ENCODE results near the gene TYROBP. TPM values are rescaled to one million over a fixed set of nuclear protein-coding genes. Genes with fewer than 3 reads are reported as not detected.
A peak's percentile ranks its signal among the peaks of the same experiment; 100 is the strongest.

Gene TYROBP
- polyA plus RNA-seq, 1 experiment = not detected

- POLR2A ChIA-PET = no interaction called here
- no peak overlapping the region for H3K4me3 ChIP-seq (ENCODE audit: low read depth, low read length)
- no peaks in the 10 kb centered on the region for H3K27me3 ChIP-seq (ENCODE audit: control insufficient read depth, insufficient read depth, low read length)
- TF ChIP-seq CTCF (IDR thresholded peaks at IDR 0.05; ENCODE audit: low read depth, low read length) = peak; percentile 66
- CTCF ChIA-PET = interaction anchor here (0.8 to 4.1 kb wide), 9 partner anchors 9 to 132 kb away, joined by 3 to 66 read pairs (median 4); partner anchors contain the start of gene ALKBH6
- DNase-seq (ENCODE audit: low read depth, low spot score) = peak; percentile 61
- H3K27ac ChIP-seq (ENCODE audit: low read depth, low read length) = no peak overlapping the region
- no peaks in the 10 kb centered on the region for H3K9me3 ChIP-seq (ENCODE audit: control insufficient read depth, insufficient read depth, low read length)
Observed at GRCh38 chr19:35882114-35882832, 25.8 kb downstream of the TYROBP start.

DNA sequence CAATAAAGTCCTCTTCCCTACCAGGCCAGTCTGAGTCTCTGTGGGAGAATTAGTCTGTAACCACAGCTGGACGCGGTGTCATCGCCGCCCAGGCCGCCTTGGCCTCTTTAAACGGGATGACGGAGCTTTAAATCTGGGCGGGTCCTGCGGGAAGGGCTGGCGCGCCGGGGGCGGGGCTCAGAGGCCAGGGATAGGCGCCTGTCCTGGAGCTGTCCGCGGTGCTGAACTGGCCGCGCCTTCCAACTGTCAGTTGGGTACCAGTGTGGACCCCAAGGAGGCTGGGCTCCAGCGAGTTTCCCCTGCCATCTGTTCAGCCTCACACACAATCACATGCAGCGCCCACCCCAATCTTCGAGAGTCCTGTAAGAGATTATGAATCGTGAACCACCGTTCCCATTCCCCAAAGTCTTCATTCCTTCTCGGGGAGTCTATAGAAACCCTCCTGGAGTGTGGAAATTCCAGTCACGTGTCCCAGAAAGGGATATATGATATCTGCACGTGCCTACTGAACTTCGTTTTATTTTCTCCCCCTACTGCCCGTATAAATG lies 28.3 kb downstream of the TYROBP start:
- no peak overlapping the region for H3K4me3 ChIP-seq (ENCODE audit: low read depth, low read length)
- TF ChIP-seq CTCF (IDR thresholded peaks at IDR 0.05; ENCODE audit: low read depth, low read length) = no peak
- DNase-seq (ENCODE audit: low read depth, low spot score) = peak; percentile 63
- no peaks in the 10 kb centered on the region for H3K9me3 ChIP-seq (ENCODE audit: control insufficient read depth, insufficient read depth, low read length)
- no peaks in the 10 kb centered on the region for H3K27me3 ChIP-seq (ENCODE audit: control insufficient read depth, insufficient read depth, low read length)
- ChIA-PET POLR2A (interaction anchor here (0.6 to 1.0 kb wide), 4 partner anchors 10 to 57 kb away, joined by 3 to 4 read pairs (median 3); no protein-coding TSS in a partner anchor), CTCF (no interaction called here)
- no peak overlapping the region for H3K27ac ChIP-seq (ENCODE audit: low read depth, low read length)

DNA sequence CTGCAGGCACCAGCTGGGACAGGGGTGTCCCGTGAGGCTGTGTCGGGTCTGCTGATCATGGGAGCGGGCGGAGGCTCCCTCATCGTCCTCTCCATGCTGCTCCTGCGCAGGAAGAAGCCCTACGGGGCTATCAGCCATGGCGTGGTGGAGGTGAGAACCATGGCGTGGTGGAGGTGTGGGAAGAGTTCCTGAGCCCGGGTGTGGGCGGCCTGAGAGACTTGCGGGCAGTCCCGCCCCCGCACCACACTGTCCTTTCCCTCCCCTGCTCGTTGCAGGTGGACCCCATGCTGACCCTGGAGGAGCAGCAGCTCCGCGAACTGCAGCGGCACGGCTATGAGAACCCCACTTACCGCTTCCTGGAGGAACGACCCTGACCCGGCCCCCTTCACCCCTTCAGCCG lies 29.0 kb downstream of the TYROBP start:
- H3K4me3 ChIP-seq (ENCODE audit: low read depth, low read length) = no peak overlapping the region
- no peak for DNase-seq (ENCODE audit: low read depth, low spot score)
- H3K9me3 ChIP-seq (ENCODE audit: control insufficient read depth, insufficient read depth, low read length) = no peaks in the 10 kb centered on the region
- no peaks in the 10 kb centered on the region for H3K27me3 ChIP-seq (ENCODE audit: control insufficient read depth, insufficient read depth, low read length)
- ChIA-PET CTCF (no interaction called here), POLR2A (interaction anchor here (0.6 to 1.0 kb wide), 3 partner anchors 9 to 58 kb away, joined by 3 to 4 read pairs (median 3); no protein-coding TSS in a partner anchor)
- H3K27ac ChIP-seq (ENCODE audit: low read depth, low read length) = no peak overlapping the region
- no peak for TF ChIP-seq CTCF (IDR thresholded peaks at IDR 0.05; ENCODE audit: low read depth, low read length)

GRCh38 chr19:35874392-35874930 lies 33.6 kb downstream of the TYROBP start:
- Histone ChIP-seq H3K27me3 (ENCODE audit: control insufficient read depth, insufficient read depth, low read length) (peaks cover 2% of the 10 kb centered on the region), H3K27ac (ENCODE audit: low read depth, low read length) (no peak overlapping the region), H3K9me3 (ENCODE audit: control insufficient read depth, insufficient read depth, low read length) (no peaks in the 10 kb centered on the region; the same call in 1 of the 2 replicates), H3K4me3 (ENCODE audit: low read depth, low read length) (no peak overlapping the region)
- POLR2A ChIA-PET = no interaction called here
- TF ChIP-seq CTCF (IDR thresholded peaks at IDR 0.05; ENCODE audit: low read depth, low read length) = no peak
- CTCF ChIA-PET = no interaction called here
- DNase-seq (ENCODE audit: low read depth, low spot score) = no peak

- no peak overlapping the region for H3K27ac ChIP-seq (ENCODE audit: low read depth, low read length)
- ChIA-PET CTCF (no interaction called here), POLR2A (no interaction called here)
- H3K9me3 ChIP-seq (ENCODE audit: control insufficient read depth, insufficient read depth, low read length) = no peaks in the 10 kb centered on the region; the same call in 1 of the 2 replicates
- TF ChIP-seq CTCF (IDR thresholded peaks at IDR 0.05; ENCODE audit: low read depth, low read length) = no peak
- peaks cover 14% of the 10 kb centered on the region for H3K27me3 ChIP-seq (ENCODE audit: control insufficient read depth, insufficient read depth, low read length)
- DNase-seq (ENCODE audit: low read depth, low spot score) = no peak
- H3K4me3 ChIP-seq (ENCODE audit: low read depth, low read length) = no peak overlapping the region
Observed at GRCh38 chr19:35872180-35872579, 35.9 kb downstream of the TYROBP start.

Data from AG04450 (cell line).